Endodermal cell (in vitro differentiated cells): ENCODE measurements around the gene HECW1. TPM values are rescaled to one million over a fixed set of nuclear protein-coding genes. Genes with fewer than 3 reads are reported as not detected.

Experiments
- DNase-seq: peaks from one replicate; pipeline ENCODE4 v3.0.0-alpha.2; 2017
- H3K27ac ChIP-seq: 2 replicates; pipeline ENCODE4 v1.5.1; 2013; ENCODE audit warnings: mild to moderate bottlenecking, low read depth, low read length, moderate library complexity
- H3K27me3 ChIP-seq: 2 replicates; pipeline ENCODE4 v1.6.1; 2013; ENCODE audit warnings: mild to moderate bottlenecking, low read length, moderate library complexity; ENCODE audit not compliant: insufficient read depth, control insufficient read depth, poor library complexity, severe bottlenecking
- H3K36me3 ChIP-seq: 2 replicates; pipeline ENCODE4 v1.7.0; 2013; ENCODE audit warnings: mild to moderate bottlenecking, low read length, moderate library complexity; ENCODE audit not compliant: control insufficient read depth, insufficient read depth
- H3K4me1 ChIP-seq: one replicate; pipeline ENCODE4 v1.7.0; 2013; ENCODE audit warnings: low read length; ENCODE audit not compliant: control insufficient read depth, insufficient read depth
- H3K4me3 ChIP-seq: 2 replicates; pipeline ENCODE4 v1.5.1; 2013; ENCODE audit warnings: mild to moderate bottlenecking, low read length, moderate library complexity
- H3K9ac ChIP-seq: 2 replicates; pipeline ENCODE4 v1.6.1; 2013; ENCODE audit warnings: mild to moderate bottlenecking, low read length, moderate library complexity; ENCODE audit not compliant: poor library complexity, severe bottlenecking; ENCODE audit errors: extremely low read depth
- H3K9me3 ChIP-seq: 2 replicates; pipeline ENCODE4 v1.6.1; 2013; ENCODE audit warnings: mild to moderate bottlenecking, low read length, moderate library complexity; ENCODE audit not compliant: control insufficient read depth
- H3K27ac Mint-ChIP-seq: 2 replicates; pipeline ENCODE4 v1.8.0; 2020; ENCODE audit warnings: mixed read lengths
- H3K27me3 Mint-ChIP-seq: 2 replicates; pipeline ENCODE4 v1.8.0; 2021; ENCODE audit warnings: mild to moderate bottlenecking, mixed read lengths; ENCODE audit not compliant: insufficient read depth
- H3K36me3 Mint-ChIP-seq: 2 replicates; pipeline ENCODE4 v1.8.0; 2020; ENCODE audit warnings: low read depth, mixed read lengths
- H3K4me1 Mint-ChIP-seq: 2 replicates; pipeline ENCODE4 v1.8.0; 2020; ENCODE audit warnings: mixed read lengths
- H3K4me3 Mint-ChIP-seq: 2 replicates; pipeline ENCODE4 v1.8.0; 2020; ENCODE audit warnings: mild to moderate bottlenecking, moderate library complexity, mixed read lengths
- H3K9me3 Mint-ChIP-seq: 2 replicates; pipeline ENCODE4 v1.8.0; 2020; ENCODE audit warnings: mild to moderate bottlenecking, mixed read lengths
- WGBS, 2 experiments: methylation state at CpG; one replicate each; pipeline versions ENCODE4 v1.1.5 to v1.1.7; 2013; ENCODE audit warnings: missing lambda C conversion rate in 2 of 2, mixed read lengths in 1 of 2; ENCODE audit not compliant: insufficient coverage in 1 of 2, insufficient read length in 1 of 2; 5-methylcytosine and 5-hydroxymethylcytosine counted together
- total RNA-seq, 2 donors: library from RNA; stranded (reverse); fragmentation: NEBNext Ultra II Directional in 1 of 2; extraction: Animal tissue kit (Norgen Biotek cat#: 25700) in 1 of 2; gene quantifications; 2 replicates in 1 of 2; 3 replicates in 1 of 2; pipeline ENCODE4 v1.2.1, GENCODE V29; 2021
- TF ChIP-seq, protein P1 (sequence below): fragments of 200-600 bp; sonication (generic); conservative IDR thresholded peaks from 2 replicates; pipeline ENCODE4 v1.5.0; 2021; ENCODE audit warnings: antibody characterized with exemption, mild to moderate bottlenecking

Gene HECW1
- total RNA-seq, 2 donors from 2014 or later = 4.6 to 12.0 TPM

DNA sequence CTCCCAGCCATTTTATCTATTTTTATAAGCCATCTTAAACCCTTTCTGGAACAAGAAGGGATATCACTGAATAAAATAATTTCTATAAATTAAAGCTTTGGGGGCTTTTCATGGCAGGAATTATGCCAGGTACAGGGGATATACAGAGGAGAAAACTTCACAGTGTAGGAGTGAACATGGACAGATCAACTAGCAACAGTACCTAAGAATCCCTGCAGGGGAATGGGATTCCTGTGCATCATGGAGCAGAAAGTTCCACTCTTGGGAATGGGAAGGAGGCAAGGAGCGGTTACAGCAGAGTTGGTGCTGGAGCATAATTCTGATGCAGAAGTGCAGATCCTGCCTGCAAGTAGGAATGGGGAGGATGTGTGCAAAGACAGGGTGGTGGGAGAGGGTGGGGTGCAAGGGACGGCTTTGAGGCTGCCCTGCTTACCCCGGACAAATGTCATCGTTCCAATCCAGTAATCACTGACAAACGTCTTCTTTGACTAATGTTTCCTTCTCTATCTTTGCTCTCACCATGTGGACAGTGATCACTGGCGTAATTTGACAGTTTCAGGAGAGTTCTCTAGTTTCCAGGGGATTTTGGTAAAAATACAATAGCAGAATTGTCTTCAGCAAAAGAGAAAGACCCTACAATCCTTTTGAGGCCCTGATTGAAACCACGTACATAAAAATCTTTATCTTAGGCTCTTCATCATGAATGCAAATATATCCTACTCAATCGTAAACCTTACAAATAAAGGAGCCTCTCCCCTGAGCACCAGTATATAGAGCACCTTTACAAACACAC, 196.7 kb downstream of the HECW1 start:
- 92 to 98% methylated on average over 6 to 8 of the region's 8 CpGs for WGBS, 2 experiments
- no peaks in the 10 kb centered on the region for H3K36me3 ChIP-seq
- peaks cover 5% of the 10 kb centered on the region for H3K4me1 Mint-ChIP-seq
- H3K27ac Mint-ChIP-seq = no peak overlapping the region
- H3K4me3 ChIP-seq = no peak overlapping the region
- peaks cover 2% of the 10 kb centered on the region for H3K4me1 ChIP-seq
- no peak for DNase-seq
- H3K9me3 ChIP-seq = no peaks in the 10 kb centered on the region
- no peak overlapping the region for H3K27ac ChIP-seq
- H3K9ac ChIP-seq = no peak overlapping the region
- TF ChIP-seq, protein P1, sequence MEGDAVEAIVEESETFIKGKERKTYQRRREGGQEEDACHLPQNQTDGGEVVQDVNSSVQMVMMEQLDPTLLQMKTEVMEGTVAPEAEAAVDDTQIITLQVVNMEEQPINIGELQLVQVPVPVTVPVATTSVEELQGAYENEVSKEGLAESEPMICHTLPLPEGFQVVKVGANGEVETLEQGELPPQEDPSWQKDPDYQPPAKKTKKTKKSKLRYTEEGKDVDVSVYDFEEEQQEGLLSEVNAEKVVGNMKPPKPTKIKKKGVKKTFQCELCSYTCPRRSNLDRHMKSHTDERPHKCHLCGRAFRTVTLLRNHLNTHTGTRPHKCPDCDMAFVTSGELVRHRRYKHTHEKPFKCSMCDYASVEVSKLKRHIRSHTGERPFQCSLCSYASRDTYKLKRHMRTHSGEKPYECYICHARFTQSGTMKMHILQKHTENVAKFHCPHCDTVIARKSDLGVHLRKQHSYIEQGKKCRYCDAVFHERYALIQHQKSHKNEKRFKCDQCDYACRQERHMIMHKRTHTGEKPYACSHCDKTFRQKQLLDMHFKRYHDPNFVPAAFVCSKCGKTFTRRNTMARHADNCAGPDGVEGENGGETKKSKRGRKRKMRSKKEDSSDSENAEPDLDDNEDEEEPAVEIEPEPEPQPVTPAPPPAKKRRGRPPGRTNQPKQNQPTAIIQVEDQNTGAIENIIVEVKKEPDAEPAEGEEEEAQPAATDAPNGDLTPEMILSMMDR = peak; percentile 39
- H3K36me3 Mint-ChIP-seq = no peaks in the 10 kb centered on the region
- H3K27me3 ChIP-seq = no peaks in the 10 kb centered on the region
- H3K4me3 Mint-ChIP-seq = no peak overlapping the region
- no peaks in the 10 kb centered on the region for H3K9me3 Mint-ChIP-seq
- H3K27me3 Mint-ChIP-seq = no peaks in the 10 kb centered on the region

DNA sequence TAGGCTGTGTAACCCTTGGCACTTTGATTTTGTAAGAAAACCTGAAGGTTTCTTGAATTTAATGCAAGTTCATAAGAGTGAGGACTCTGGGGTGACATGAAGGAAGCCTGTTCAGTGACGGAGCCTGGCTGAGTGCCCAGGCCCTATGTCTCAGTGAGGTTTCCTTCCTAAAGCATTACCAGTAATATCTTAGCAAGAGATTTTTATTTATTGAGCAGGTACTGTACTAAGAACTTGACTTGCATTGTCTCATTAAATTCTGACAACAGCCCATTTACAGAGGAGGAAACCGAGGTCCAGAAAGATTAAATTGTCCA, 197.2 kb downstream of the HECW1 start:
- peaks cover 2% of the 10 kb centered on the region for H3K4me1 ChIP-seq
- H3K9me3 Mint-ChIP-seq = no peaks in the 10 kb centered on the region
- no peaks in the 10 kb centered on the region for H3K27me3 Mint-ChIP-seq
- no peak overlapping the region for H3K27ac ChIP-seq
- peaks cover 8% of the 10 kb centered on the region for H3K4me1 Mint-ChIP-seq
- no peaks in the 10 kb centered on the region for H3K36me3 ChIP-seq
- no peak overlapping the region for H3K4me3 Mint-ChIP-seq
- WGBS, 2 experiments = 91% methylated on average over 2 of the region's 2 CpGs; no CpG with 5 or more reads in 1 of the 2 experiments
- no peaks in the 10 kb centered on the region for H3K27me3 ChIP-seq
- H3K9me3 ChIP-seq = no peaks in the 10 kb centered on the region
- no peaks in the 10 kb centered on the region for H3K36me3 Mint-ChIP-seq
- H3K9ac ChIP-seq = no peak overlapping the region
- no peak overlapping the region for H3K27ac Mint-ChIP-seq
- H3K4me3 ChIP-seq = no peak overlapping the region
- DNase-seq = no peak
- TF ChIP-seq, protein P1 = no peak

- Mint-ChIP-seq H3K4me3 (no peak overlapping the region), H3K27me3 (no peaks in the 10 kb centered on the region), H3K27ac (no peak overlapping the region), H3K9me3 (no peaks in the 10 kb centered on the region), H3K4me1 (peaks cover 5% of the 10 kb centered on the region), H3K36me3 (no peaks in the 10 kb centered on the region)
- 92 to 97% methylated on average over 3 to 5 of the region's 5 CpGs for WGBS, 2 experiments
- Histone ChIP-seq H3K9ac (no peak overlapping the region), H3K36me3 (no peaks in the 10 kb centered on the region), H3K27ac (no peak overlapping the region), H3K4me3 (no peak overlapping the region), H3K27me3 (no peaks in the 10 kb centered on the region), H3K9me3 (no peaks in the 10 kb centered on the region), H3K4me1 (peaks cover 2% of the 10 kb centered on the region)
- TF ChIP-seq, protein P1 = no peak
- DNase-seq = no peak
Measured at GRCh38 chr7:43311052-43311451, 198.6 kb downstream of the HECW1 start.
